Stimulated activated CD8-positive, alpha-beta memory T cell treated with anti-CD3 and anti-CD28 coated beads, Interleukin-4, amount 100 ng/mL, for 1 hour (primary cell): Measurements from ENCODE around the gene CHRDL1.

ENCODE experiments used
- DNase-seq, 2 donors: peaks; one replicate each; pipeline ENCODE4 v3.0.0-alpha.2; 2020; ENCODE audit warnings: low read depth in 2 of 2, low spot score in 1 of 2

Gene CHRDL1

GRCh38 chrX:110745288-110745687, 50.3 kb downstream of the CHRDL1 start:
- DNase-seq = no peak

GRCh38 chrX:110743679-110744340, 51.8 kb downstream of the CHRDL1 start:
- DNase-seq = no peak

- no peak for DNase-seq
Measured at GRCh38 chrX:110741213-110741796, 54.3 kb downstream of the CHRDL1 start.

GRCh38 chrX:110734894-110735541, 60.6 kb downstream of the CHRDL1 start:
- DNase-seq = no peak

GRCh38 chrX:110734271-110734670, 61.3 kb downstream of the CHRDL1 start:
- no peak for DNase-seq

- no peak for DNase-seq
Measured at GRCh38 chrX:110733166-110733565, 62.5 kb downstream of the CHRDL1 start.

GRCh38 chrX:110732266-110732665, 63.4 kb downstream of the CHRDL1 start:
- DNase-seq = no peak

GRCh38 chrX:110723844-110724243, 71.8 kb downstream of the CHRDL1 start:
- DNase-seq = no peak

GRCh38 chrX:110722135-110722534, 73.5 kb downstream of the CHRDL1 start:
- no peak for DNase-seq

GRCh38 chrX:110713666-110714065, 82.0 kb downstream of the CHRDL1 start:
- no peak for DNase-seq

GRCh38 chrX:110706446-110706845, 89.2 kb downstream of the CHRDL1 start:
- no peak for DNase-seq

- no peak for DNase-seq
Measured at GRCh38 chrX:110703641-110704040, 92.0 kb downstream of the CHRDL1 start.

GRCh38 chrX:110699109-110699508, 96.5 kb downstream of the CHRDL1 start:
- DNase-seq = no peak

- no peak for DNase-seq
Measured at GRCh38 chrX:110698696-110699095, 96.9 kb downstream of the CHRDL1 start.

GRCh38 chrX:110692866-110693265, 102.8 kb downstream of the CHRDL1 start:
- DNase-seq = no peak

GRCh38 chrX:110691446-110691845, 104.2 kb downstream of the CHRDL1 start:
- DNase-seq = no peak

- DNase-seq = no peak
Measured at GRCh38 chrX:110684653-110685052, 111.0 kb downstream of the CHRDL1 start.

GRCh38 chrX:110683925-110684324, 111.7 kb downstream of the CHRDL1 start:
- DNase-seq = no peak

GRCh38 chrX:110678591-110678990, 117.0 kb downstream of the CHRDL1 start:
- DNase-seq = no peak

- no peak for DNase-seq
Measured at GRCh38 chrX:110675886-110676285, 119.7 kb downstream of the CHRDL1 start.

GRCh38 chrX:110671068-110671803, 124.4 kb downstream of the CHRDL1 start:
- no peak for DNase-seq

- DNase-seq = no peak
Measured at GRCh38 chrX:110669572-110669971, 126.0 kb downstream of the CHRDL1 start.
